A549 (cell line): ENCODE data around the gene SNCB.

Experiments used
- CEBPB ChIP-seq, 2 experiments: fragments of >200 bp in 1 of 2; sonication (Bioruptor Twin) in 1 of 2; formaldehyde crosslinking in 1 of 2; IDR thresholded peaks; 2 replicates each; pipeline ENCODE4 v1.6.1; 2012 to 2016
- JUNB ChIP-seq: fragments of >200 bp; sonication (Bioruptor Twin); formaldehyde crosslinking; IDR thresholded peaks from 2 replicates; pipeline ENCODE4 v1.6.1; 2016
- NR3C1 ChIP-seq: fragments of >200 bp; sonication (Bioruptor Twin); formaldehyde crosslinking; IDR thresholded peaks from 3 replicates; pipeline ENCODE4 v1.6.1; 2017
- TF ChIP-seq, protein P1 (sequence below): fragments of >200 bp; sonication (Bioruptor Twin); formaldehyde crosslinking; IDR thresholded peaks from 3 replicates; pipeline ENCODE4 v1.5.1; 2016
- TF ChIP-seq, protein P2 (sequence below): fragments of 200-600 bp; sonication (generic); IDR thresholded peaks from 2 replicates; pipeline ENCODE4 v1.6.1; 2016; ENCODE audit warnings: antibody characterized with exemption, mild to moderate bottlenecking, moderate library complexity
- TF ChIP-seq, protein P3 (sequence below): fragments of 450-650 bp; IDR thresholded peaks from 2 replicates; pipeline ENCODE4 v1.6.1; 2014; ENCODE audit warnings: antibody characterized with exemption

DNA sequence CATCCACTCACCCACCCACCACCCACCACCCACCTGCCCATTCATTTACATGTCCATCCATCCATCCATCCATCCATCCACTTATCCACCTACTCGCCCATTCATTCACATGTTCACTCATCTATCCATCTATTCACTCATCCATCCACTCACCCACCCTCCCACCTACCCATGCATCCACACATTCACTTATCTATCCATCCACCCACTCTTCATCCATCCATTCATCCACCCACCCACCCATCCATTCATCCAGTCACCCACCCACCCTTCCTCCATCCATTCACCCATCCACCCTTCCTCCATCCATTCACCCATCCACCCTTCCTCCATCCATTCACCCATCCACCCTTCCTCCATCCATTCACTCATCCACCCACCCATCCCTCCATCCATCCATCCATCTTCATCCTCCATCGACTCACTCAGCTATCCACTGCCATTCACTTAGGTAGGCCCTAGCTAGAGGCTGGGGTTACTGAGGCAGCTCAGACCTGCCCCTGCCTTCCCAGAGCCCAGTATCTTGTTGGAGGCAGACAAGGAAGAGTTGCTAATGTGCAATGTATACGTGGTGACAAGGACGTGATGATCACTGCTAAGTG, 29.6 kb upstream of the SNCB start:
- no peak for TF ChIP-seq CEBPB (IDR thresholded peaks at IDR 0.05)
- TF ChIP-seq, protein P1, sequence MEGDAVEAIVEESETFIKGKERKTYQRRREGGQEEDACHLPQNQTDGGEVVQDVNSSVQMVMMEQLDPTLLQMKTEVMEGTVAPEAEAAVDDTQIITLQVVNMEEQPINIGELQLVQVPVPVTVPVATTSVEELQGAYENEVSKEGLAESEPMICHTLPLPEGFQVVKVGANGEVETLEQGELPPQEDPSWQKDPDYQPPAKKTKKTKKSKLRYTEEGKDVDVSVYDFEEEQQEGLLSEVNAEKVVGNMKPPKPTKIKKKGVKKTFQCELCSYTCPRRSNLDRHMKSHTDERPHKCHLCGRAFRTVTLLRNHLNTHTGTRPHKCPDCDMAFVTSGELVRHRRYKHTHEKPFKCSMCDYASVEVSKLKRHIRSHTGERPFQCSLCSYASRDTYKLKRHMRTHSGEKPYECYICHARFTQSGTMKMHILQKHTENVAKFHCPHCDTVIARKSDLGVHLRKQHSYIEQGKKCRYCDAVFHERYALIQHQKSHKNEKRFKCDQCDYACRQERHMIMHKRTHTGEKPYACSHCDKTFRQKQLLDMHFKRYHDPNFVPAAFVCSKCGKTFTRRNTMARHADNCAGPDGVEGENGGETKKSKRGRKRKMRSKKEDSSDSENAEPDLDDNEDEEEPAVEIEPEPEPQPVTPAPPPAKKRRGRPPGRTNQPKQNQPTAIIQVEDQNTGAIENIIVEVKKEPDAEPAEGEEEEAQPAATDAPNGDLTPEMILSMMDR, result no peak
- TF ChIP-seq, protein P2, sequence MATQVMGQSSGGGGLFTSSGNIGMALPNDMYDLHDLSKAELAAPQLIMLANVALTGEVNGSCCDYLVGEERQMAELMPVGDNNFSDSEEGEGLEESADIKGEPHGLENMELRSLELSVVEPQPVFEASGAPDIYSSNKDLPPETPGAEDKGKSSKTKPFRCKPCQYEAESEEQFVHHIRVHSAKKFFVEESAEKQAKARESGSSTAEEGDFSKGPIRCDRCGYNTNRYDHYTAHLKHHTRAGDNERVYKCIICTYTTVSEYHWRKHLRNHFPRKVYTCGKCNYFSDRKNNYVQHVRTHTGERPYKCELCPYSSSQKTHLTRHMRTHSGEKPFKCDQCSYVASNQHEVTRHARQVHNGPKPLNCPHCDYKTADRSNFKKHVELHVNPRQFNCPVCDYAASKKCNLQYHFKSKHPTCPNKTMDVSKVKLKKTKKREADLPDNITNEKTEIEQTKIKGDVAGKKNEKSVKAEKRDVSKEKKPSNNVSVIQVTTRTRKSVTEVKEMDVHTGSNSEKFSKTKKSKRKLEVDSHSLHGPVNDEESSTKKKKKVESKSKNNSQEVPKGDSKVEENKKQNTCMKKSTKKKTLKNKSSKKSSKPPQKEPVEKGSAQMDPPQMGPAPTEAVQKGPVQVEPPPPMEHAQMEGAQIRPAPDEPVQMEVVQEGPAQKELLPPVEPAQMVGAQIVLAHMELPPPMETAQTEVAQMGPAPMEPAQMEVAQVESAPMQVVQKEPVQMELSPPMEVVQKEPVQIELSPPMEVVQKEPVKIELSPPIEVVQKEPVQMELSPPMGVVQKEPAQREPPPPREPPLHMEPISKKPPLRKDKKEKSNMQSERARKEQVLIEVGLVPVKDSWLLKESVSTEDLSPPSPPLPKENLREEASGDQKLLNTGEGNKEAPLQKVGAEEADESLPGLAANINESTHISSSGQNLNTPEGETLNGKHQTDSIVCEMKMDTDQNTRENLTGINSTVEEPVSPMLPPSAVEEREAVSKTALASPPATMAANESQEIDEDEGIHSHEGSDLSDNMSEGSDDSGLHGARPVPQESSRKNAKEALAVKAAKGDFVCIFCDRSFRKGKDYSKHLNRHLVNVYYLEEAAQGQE, result no peak
- no peak for TF ChIP-seq JUNB
- no peak for TF ChIP-seq NR3C1
- TF ChIP-seq, protein P3, sequence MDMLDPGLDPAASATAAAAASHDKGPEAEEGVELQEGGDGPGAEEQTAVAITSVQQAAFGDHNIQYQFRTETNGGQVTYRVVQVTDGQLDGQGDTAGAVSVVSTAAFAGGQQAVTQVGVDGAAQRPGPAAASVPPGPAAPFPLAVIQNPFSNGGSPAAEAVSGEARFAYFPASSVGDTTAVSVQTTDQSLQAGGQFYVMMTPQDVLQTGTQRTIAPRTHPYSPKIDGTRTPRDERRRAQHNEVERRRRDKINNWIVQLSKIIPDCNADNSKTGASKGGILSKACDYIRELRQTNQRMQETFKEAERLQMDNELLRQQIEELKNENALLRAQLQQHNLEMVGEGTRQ, result no peak
